OCI-LY1 (cell line): ENCODE results near the gene SLC39A10.
"Not testable (repeated sequence)": the region's sequence is repeated elsewhere in the genome, so short reads cannot be mapped to it uniquely, and the experiment has no call there.

ENCODE experiments used
- H2AFZ ChIP-seq: fragments of 200-600 bp; sonication (generic), shearing (Covaris generic); 2 replicates; pipeline ENCODE4 v1.6.0; 2014; ENCODE audit warnings: antibody characterized with exemption, mild to moderate bottlenecking, low read length
- H3F3A ChIP-seq: fragments of 200-600 bp; sonication (generic), shearing (Covaris generic); 2 replicates; pipeline ENCODE4 v1.6.0; 2014; ENCODE audit warnings: mild to moderate bottlenecking, antibody characterized with exemption, low read length, moderate library complexity; ENCODE audit not compliant: insufficient read depth
- H3K27ac ChIP-seq: fragments of 200-600 bp; sonication (generic); 2 replicates; pipeline ENCODE4 v1.5.1; 2014; ENCODE audit warnings: low read length, mixed run types, mild to moderate bottlenecking, low read depth; ENCODE audit not compliant: poor library complexity, severe bottlenecking
- H3K27me3 ChIP-seq: fragments of 200-600 bp; sonication (generic); 2 replicates; pipeline ENCODE4 v1.6.0; 2014; ENCODE audit warnings: antibody characterized with exemption, mild to moderate bottlenecking, low read length, moderate library complexity; ENCODE audit not compliant: insufficient read depth
- H3K36me3 ChIP-seq: fragments of 200-600 bp; sonication (generic); 2 replicates; pipeline ENCODE4 v1.6.1; 2014; ENCODE audit warnings: mild to moderate bottlenecking, antibody characterized with exemption, low read length, moderate library complexity, mixed read lengths; ENCODE audit not compliant: insufficient read depth
- H3K4me1 ChIP-seq: fragments of 200-600 bp; sonication (generic); 2 replicates; pipeline ENCODE4 v1.5.1; 2014; ENCODE audit warnings: mild to moderate bottlenecking, low read length, moderate library complexity; ENCODE audit not compliant: insufficient read depth, severe bottlenecking
- H3K4me2 ChIP-seq: fragments of 200-600 bp; sonication (generic), shearing (Covaris generic); 2 replicates; pipeline ENCODE4 v1.6.1; 2014; ENCODE audit warnings: low read length
- H3K4me3 ChIP-seq: fragments of 200-600 bp; sonication (generic); 2 replicates; pipeline ENCODE4 v1.5.1; 2014; ENCODE audit warnings: low read length, low read depth, mild to moderate bottlenecking, mixed read lengths; ENCODE audit not compliant: poor library complexity, severe bottlenecking
- H3K79me2 ChIP-seq: fragments of 200-600 bp; shearing (Covaris generic); 2 replicates; pipeline ENCODE4 v1.6.1; 2016; ENCODE audit warnings: mixed run types, low read length, mixed read lengths; ENCODE audit not compliant: insufficient read depth
- H3K9ac ChIP-seq: fragments of 200-600 bp; sonication (generic), shearing (Covaris generic); 2 replicates; pipeline ENCODE4 v1.6.1; 2014; ENCODE audit warnings: mild to moderate bottlenecking, low read length, mixed read lengths
- H3K9me2 ChIP-seq: fragments of 200-600 bp; sonication (generic), shearing (Covaris generic); 2 replicates; pipeline ENCODE4 v1.6.1; 2014; ENCODE audit warnings: low read depth, mild to moderate bottlenecking, low read length, mixed read lengths
- H3K9me3 ChIP-seq: fragments of 200-600 bp; shearing (Covaris generic); 2 replicates; pipeline ENCODE4 v1.6.1; 2014; ENCODE audit warnings: low read length, mixed read lengths
- H4K20me1 ChIP-seq: fragments of 200-600 bp; sonication (generic), shearing (Covaris generic); 2 replicates; pipeline ENCODE4 v1.6.0; 2016; ENCODE audit warnings: mild to moderate bottlenecking, low read length; ENCODE audit not compliant: insufficient read depth
- EZH2 ChIP-seq: fragments of 200-600 bp; sonication (generic), shearing (Covaris generic); IDR thresholded peaks from 2 replicates; pipeline ENCODE4 v1.8.0; 2017; ENCODE audit warnings: borderline replicate concordance, mixed run types, mild to moderate bottlenecking, antibody characterized with exemption, low read length, moderate library complexity, mixed read lengths
- TF ChIP-seq, protein P1 (sequence below): fragments of 200-600 bp; sonication (generic), shearing (Covaris generic); IDR thresholded peaks from 2 replicates; pipeline ENCODE4 v1.5.1; 2017; ENCODE audit warnings: mild to moderate bottlenecking, antibody characterized with exemption, low read length, moderate library complexity, mixed read lengths

The SLC39A10 gene

DNA sequence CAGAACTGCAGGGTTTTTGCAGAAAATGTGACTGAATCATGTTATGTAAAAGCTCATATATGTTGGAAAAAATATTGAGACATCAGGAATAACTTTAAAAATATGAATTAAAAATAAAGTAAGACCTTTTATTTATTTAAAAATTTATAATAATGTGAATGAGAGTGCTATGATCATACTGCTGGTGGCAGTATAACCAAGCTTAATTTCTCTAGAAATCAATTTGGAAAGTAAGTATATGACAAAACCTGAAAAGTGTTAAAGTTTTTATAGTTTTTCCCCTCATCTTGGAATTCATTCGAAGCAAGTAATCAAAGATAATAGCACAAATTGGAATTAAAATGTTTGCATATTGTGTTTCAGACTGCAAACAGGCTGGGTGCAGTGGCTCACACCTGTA lies 7.5 kb downstream of the SLC39A10 start:
- Histone ChIP-seq H3K27me3 (no peaks in the 10 kb centered on the region), H3K9me2 (no peaks in the 10 kb centered on the region), H4K20me1 (no peaks in the 10 kb centered on the region; the same call in 1 of the 2 replicates), H2AFZ (no peak overlapping the region), H3K9ac (no peak overlapping the region), H3K9me3 (no peaks in the 10 kb centered on the region), H3K4me2 (no peak overlapping the region), H3K4me1 (peaks cover 20% of the 10 kb centered on the region), H3K79me2 (no peaks in the 10 kb centered on the region), H3K4me3 (no peak overlapping the region), H3K36me3 (no peaks in the 10 kb centered on the region), H3F3A (peaks cover 1% of the 10 kb centered on the region; the same call in 1 of the 2 replicates), H3K27ac (no peak overlapping the region)
- TF ChIP-seq, protein P1, sequence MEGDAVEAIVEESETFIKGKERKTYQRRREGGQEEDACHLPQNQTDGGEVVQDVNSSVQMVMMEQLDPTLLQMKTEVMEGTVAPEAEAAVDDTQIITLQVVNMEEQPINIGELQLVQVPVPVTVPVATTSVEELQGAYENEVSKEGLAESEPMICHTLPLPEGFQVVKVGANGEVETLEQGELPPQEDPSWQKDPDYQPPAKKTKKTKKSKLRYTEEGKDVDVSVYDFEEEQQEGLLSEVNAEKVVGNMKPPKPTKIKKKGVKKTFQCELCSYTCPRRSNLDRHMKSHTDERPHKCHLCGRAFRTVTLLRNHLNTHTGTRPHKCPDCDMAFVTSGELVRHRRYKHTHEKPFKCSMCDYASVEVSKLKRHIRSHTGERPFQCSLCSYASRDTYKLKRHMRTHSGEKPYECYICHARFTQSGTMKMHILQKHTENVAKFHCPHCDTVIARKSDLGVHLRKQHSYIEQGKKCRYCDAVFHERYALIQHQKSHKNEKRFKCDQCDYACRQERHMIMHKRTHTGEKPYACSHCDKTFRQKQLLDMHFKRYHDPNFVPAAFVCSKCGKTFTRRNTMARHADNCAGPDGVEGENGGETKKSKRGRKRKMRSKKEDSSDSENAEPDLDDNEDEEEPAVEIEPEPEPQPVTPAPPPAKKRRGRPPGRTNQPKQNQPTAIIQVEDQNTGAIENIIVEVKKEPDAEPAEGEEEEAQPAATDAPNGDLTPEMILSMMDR: peak; percentile 18
- TF ChIP-seq EZH2: no peak

- not testable (repeated sequence) for H3K9me2 ChIP-seq, H3K9me3 ChIP-seq, H3F3A ChIP-seq, H3K9ac ChIP-seq, H3K27ac ChIP-seq, H3K4me3 ChIP-seq, H3K36me3 ChIP-seq, H4K20me1 ChIP-seq, H3K79me2 ChIP-seq, H2AFZ ChIP-seq, H3K27me3 ChIP-seq, H3K4me2 ChIP-seq
- H3K4me1 ChIP-seq: peaks cover 14% of the 10 kb centered on the region
Observed at GRCh38 chr2:195665153-195665552, 8.1 kb downstream of the SLC39A10 start.

DNA sequence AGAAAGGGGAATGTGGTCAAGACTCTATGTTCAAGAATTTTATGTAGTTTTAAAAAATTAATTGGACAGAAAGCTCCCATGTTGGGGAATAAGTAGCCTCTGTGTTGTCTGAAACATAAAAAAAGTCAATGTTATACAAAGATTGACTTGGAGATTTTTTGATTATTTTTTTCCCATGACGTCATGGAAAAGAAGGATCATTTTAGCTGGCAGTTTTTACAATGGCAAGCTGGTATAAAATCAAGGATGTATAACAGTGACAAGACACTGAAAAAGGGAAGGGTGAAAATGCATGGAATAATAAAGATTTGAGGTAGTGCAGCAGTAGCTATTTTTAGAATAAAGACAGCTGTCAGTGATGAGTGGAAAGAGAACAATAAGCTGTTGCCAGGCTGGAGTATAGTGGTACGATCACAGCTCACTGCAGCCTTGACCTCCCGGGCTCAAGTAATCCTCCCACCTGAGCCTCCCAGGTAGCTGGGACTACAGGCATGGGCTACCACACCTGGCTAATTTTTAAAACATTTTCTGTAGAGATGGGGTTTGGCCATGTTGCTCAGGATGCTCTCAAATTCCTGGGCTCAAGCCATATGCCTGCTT lies 9.2 kb downstream of the SLC39A10 start:
- H3F3A ChIP-seq: no peaks in the 10 kb centered on the region
- no peak overlapping the region for H3K4me2 ChIP-seq
- H3K9me2 ChIP-seq: no peaks in the 10 kb centered on the region
- H3K36me3 ChIP-seq: no peaks in the 10 kb centered on the region
- no peaks in the 10 kb centered on the region; the same call in 1 of the 2 replicates for H4K20me1 ChIP-seq
- no peaks in the 10 kb centered on the region for H3K27me3 ChIP-seq
- no peaks in the 10 kb centered on the region for H3K9me3 ChIP-seq
- no peak overlapping the region for H2AFZ ChIP-seq
- no peak overlapping the region for H3K9ac ChIP-seq
- H3K4me3 ChIP-seq: no peak overlapping the region
- no peaks in the 10 kb centered on the region for H3K79me2 ChIP-seq
- TF ChIP-seq, protein P1: no peak
- no peak for TF ChIP-seq EZH2
- no peak overlapping the region for H3K27ac ChIP-seq
- peaks cover 9% of the 10 kb centered on the region for H3K4me1 ChIP-seq

DNA sequence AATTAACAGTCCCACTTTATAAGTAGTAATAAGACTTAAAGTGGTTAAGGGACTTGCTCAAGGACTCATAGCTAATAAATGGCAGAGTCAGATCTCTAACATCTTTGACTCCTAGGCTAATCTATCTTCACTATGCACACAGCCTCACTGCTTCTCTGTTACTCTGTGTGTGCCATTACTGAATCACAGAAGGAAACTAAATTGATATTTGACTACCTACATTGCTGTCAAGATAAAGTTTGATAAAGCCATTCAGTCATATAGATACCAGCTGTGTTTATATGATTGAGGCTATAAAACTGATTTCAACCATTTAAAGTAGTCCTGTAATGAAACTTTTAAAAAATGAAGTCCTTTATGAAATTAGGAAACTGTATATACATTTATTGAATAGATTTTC lies 10.9 kb downstream of the SLC39A10 start:
- Histone ChIP-seq H3K36me3 (no peaks in the 10 kb centered on the region), H3F3A (no peaks in the 10 kb centered on the region), H3K9me2 (no peaks in the 10 kb centered on the region), H3K27ac (no peak overlapping the region), H2AFZ (no peak overlapping the region), H3K4me2 (no peak overlapping the region), H3K4me3 (no peak overlapping the region), H3K9me3 (no peaks in the 10 kb centered on the region), H3K9ac (no peak overlapping the region), H3K27me3 (no peaks in the 10 kb centered on the region), H3K79me2 (no peaks in the 10 kb centered on the region), H4K20me1 (no peaks in the 10 kb centered on the region; the same call in 1 of the 2 replicates), H3K4me1 (peaks cover 9% of the 10 kb centered on the region)
- TF ChIP-seq EZH2: no peak
- TF ChIP-seq, protein P1: no peak
